ENCODE data around the gene MYOM1.

DNA sequence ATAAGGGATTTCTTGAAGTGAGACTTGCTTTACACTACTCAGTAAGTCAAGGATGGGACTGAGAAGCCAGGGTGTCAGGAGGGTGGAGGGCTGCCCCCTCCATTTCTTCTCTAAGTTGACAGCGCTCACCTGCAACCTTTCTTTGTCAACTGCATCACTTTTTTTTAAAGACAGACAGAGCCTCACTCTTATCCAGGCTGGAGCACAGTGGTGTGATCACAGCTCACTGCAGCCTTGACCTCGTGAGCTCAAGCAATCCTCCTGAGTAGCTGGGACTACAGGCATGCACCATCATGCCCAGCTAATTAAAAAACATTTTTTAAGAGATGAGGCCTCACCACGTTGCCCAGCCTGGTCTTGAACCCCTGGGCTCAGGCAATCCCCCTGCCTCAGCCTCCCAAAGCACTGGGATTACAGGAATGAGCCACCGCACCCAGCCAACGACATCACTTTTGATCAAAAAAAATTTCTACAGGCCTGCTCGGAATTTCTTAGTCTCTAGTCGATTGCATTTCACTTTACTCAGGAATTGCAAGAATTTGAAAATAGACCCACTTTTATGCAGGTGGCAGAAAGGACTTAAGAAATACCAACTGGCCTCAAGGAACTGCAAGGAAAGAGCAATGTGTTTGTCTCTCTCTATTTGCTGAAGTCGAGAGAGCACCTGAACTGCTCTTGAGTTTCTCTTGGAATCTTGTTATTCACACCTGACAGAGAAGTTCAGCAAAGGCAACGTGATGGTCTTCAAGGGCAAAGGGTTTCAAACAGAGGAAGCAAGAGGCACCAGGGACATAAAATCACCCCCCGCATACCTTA is 101.4 kb downstream of the MYOM1 start:
- no peak for TF ChIP-seq CTCF (conservative IDR thresholded peaks at IDR 0.05 in 1 of 2, IDR thresholded peaks at IDR 0.05 in 1 of 2; ENCODE audit: extremely low read depth in 1 of 2, insufficient read depth in 1 of 2, low read depth in 1 of 2, low read length in 2 of 2)
- no peak for TF ChIP-seq EZH2 (IDR thresholded peaks at IDR 0.05; ENCODE audit: borderline replicate concordance, low read length)

Measured in mammary epithelial cell (primary cell).